Parathyroid adenoma (tissue), 2 donors: ENCODE results near the gene NPIPA5.
"Not testable (repeated sequence)": the region's sequence is repeated elsewhere in the genome, so short reads cannot be mapped to it uniquely, and the experiment has no call there.

Experiments used
- H2AFZ ChIP-seq: fragments of 300-600 bp; sonication (generic); one replicate; pipeline ENCODE4 v1.7.0; 2017; ENCODE audit warnings: antibody characterized with exemption, mild to moderate bottlenecking
- H3K27ac ChIP-seq: fragments of 300-600 bp; sonication (generic); one replicate; pipeline ENCODE4 v1.7.0; 2017
- H3K27me3 ChIP-seq: fragments of 300-600 bp; sonication (generic); one replicate; pipeline ENCODE4 v1.7.0; 2017; ENCODE audit warnings: low read length; ENCODE audit not compliant: control insufficient read depth, insufficient read depth
- H3K36me3 ChIP-seq: fragments of 300-600 bp; sonication (generic); one replicate; pipeline ENCODE4 v1.7.0; 2017; ENCODE audit warnings: low read length; ENCODE audit not compliant: control insufficient read depth, insufficient read depth
- H3K4me1 ChIP-seq: fragments of 300-600 bp; sonication (generic); one replicate; pipeline ENCODE4 v1.7.0; 2017; ENCODE audit warnings: control low read depth
- H3K4me2 ChIP-seq: fragments of 300-600 bp; sonication (generic); one replicate; pipeline ENCODE4 v1.7.0; 2017; ENCODE audit warnings: low read length
- H3K4me3 ChIP-seq: fragments of 300-600 bp; sonication (generic); one replicate; pipeline ENCODE4 v1.7.0; 2017; ENCODE audit warnings: low read depth, low read length
- H3K79me2 ChIP-seq: fragments of 300-600 bp; sonication (generic); one replicate; pipeline ENCODE4 v1.7.0; 2017; ENCODE audit warnings: control low read depth
- H3K9ac ChIP-seq: fragments of 300-600 bp; sonication (generic); one replicate; pipeline ENCODE4 v1.7.0; 2017; ENCODE audit warnings: mild to moderate bottlenecking
- H3K9me3 ChIP-seq: fragments of 300-600 bp; sonication (generic); one replicate; pipeline ENCODE4 v1.7.0; 2017; ENCODE audit warnings: low read length; ENCODE audit not compliant: control insufficient read depth
- CTCF ChIP-seq: fragments of 300-600 bp; sonication (generic); IDR thresholded peaks from one replicate; pipeline ENCODE4 v1.7.0; 2017; ENCODE audit warnings: antibody characterized with exemption, mild to moderate bottlenecking
- donor health status: primary hyperparathyroidism.

The NPIPA5 gene

GRCh38 chr16:15403392-15403995 lies 25.4 kb upstream of the NPIPA5 start:
- Histone ChIP-seq H3K9me3 (no peaks in the 10 kb centered on the region), H3K27ac (no peak overlapping the region), H3K27me3 (no peaks in the 10 kb centered on the region), H3K36me3 (no peaks in the 10 kb centered on the region), H3K79me2 (no peaks in the 10 kb centered on the region), H3K9ac (no peak overlapping the region), H3K4me3 (no peak overlapping the region), H3K4me1 (no peaks in the 10 kb centered on the region), H3K4me2 (no peak overlapping the region), H2AFZ (no peak overlapping the region)
- TF ChIP-seq CTCF = no peak

- Histone ChIP-seq H3K27me3 (no peaks in the 10 kb centered on the region), H3K27ac (no peak overlapping the region), H2AFZ (no peak overlapping the region), H3K4me3 (no peak overlapping the region), H3K9me3 (no peaks in the 10 kb centered on the region), H3K4me1 (no peaks in the 10 kb centered on the region), H3K9ac (no peak overlapping the region), H3K4me2 (no peak overlapping the region), H3K79me2 (no peaks in the 10 kb centered on the region), H3K36me3 (no peaks in the 10 kb centered on the region)
- no peak for TF ChIP-seq CTCF
Observed at GRCh38 chr16:15401972-15402371, 23.9 kb upstream of the NPIPA5 start.

- H2AFZ ChIP-seq, H3K27ac ChIP-seq, H3K4me2 ChIP-seq, H3K27me3 ChIP-seq, H3K79me2 ChIP-seq, H3K4me1 ChIP-seq, H3K9me3 ChIP-seq, H3K36me3 ChIP-seq, H3K4me3 ChIP-seq, H3K9ac ChIP-seq: not testable (repeated sequence)
Observed at GRCh38 chr16:15400314-15400713, 22.2 kb upstream of the NPIPA5 start.

GRCh38 chr16:15399317-15399716 lies 21.2 kb upstream of the NPIPA5 start:
- Histone ChIP-seq H3K4me1 (no peaks in the 10 kb centered on the region), H3K4me3 (no peak overlapping the region), H3K9me3 (no peaks in the 10 kb centered on the region), H3K36me3 (no peaks in the 10 kb centered on the region), H3K9ac (no peak overlapping the region), H3K4me2 (no peak overlapping the region), H3K27me3 (no peaks in the 10 kb centered on the region), H3K79me2 (no peaks in the 10 kb centered on the region), H2AFZ (no peak overlapping the region), H3K27ac (no peak overlapping the region)
- no peak for TF ChIP-seq CTCF

GRCh38 chr16:15398618-15399316 lies 20.7 kb upstream of the NPIPA5 start:
- Histone ChIP-seq H3K9me3 (no peaks in the 10 kb centered on the region), H3K4me3 (no peak overlapping the region), H3K27me3 (no peaks in the 10 kb centered on the region), H3K27ac (no peak overlapping the region), H3K4me2 (no peak overlapping the region), H3K79me2 (no peaks in the 10 kb centered on the region), H3K36me3 (no peaks in the 10 kb centered on the region), H3K4me1 (no peaks in the 10 kb centered on the region), H2AFZ (no peak overlapping the region), H3K9ac (no peak overlapping the region)
- no peak for TF ChIP-seq CTCF
